Cardiac fibroblast (primary cell): Measurements from ENCODE around the gene EHD3.

Experiments used
- DNase-seq, 2 donors: peaks; one replicate each; pipeline versions ENCODE4 v3.0.0 to v3.0.0-alpha.2; 2010; ENCODE audit warnings: low read depth in 2 of 2
- H3K4me3 ChIP-seq, 2 donors: replicated peaks in 1 of 2; 1 replicate in 1 of 2; 2 replicates in 1 of 2; pipeline ENCODE4 v1.5.1; 2011; ENCODE audit warnings: low read depth in 2 of 2, low read length in 2 of 2, mild to moderate bottlenecking in 2 of 2, moderate library complexity in 1 of 2
- TF ChIP-seq, protein P1 (sequence below): IDR thresholded peaks from one replicate; pipeline ENCODE4 v1.5.1; 2011; ENCODE audit warnings: low read depth, mild to moderate bottlenecking, low read length, inconsistent platforms

Gene EHD3

DNA sequence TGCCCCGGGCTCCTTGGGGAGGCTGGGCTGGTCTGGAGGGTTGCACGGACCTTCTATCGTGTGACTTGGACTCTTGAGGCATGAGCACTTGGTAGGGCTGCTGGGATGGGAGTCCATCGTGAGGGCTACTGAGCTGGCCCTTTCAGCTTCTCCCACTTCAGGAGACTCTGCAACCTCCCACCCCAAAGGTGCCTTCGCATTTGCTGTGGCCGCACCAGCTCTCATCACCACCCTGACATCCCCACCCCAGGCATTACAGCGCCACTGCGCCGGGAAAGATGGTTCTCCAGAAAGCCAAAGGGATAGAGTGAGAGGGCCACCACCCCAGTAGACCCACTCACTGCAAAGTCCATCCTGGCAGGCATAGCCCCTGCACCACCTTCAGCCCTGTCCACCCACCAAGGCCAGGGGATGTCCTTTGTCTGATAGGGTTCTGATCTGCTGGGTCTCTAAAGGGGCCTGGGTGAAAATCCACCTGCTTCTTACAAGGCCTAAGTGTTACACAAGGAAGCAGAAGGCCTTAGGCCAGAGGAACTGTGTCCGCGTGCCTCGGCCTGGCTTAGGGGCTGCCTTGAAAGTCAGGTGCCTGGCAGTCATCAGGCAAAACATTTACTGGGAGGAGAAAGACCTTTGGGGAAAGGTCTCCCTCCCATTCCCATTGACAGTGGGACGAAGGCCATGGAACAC is 5.1 kb downstream of the EHD3 start:
- TF ChIP-seq, protein P1, sequence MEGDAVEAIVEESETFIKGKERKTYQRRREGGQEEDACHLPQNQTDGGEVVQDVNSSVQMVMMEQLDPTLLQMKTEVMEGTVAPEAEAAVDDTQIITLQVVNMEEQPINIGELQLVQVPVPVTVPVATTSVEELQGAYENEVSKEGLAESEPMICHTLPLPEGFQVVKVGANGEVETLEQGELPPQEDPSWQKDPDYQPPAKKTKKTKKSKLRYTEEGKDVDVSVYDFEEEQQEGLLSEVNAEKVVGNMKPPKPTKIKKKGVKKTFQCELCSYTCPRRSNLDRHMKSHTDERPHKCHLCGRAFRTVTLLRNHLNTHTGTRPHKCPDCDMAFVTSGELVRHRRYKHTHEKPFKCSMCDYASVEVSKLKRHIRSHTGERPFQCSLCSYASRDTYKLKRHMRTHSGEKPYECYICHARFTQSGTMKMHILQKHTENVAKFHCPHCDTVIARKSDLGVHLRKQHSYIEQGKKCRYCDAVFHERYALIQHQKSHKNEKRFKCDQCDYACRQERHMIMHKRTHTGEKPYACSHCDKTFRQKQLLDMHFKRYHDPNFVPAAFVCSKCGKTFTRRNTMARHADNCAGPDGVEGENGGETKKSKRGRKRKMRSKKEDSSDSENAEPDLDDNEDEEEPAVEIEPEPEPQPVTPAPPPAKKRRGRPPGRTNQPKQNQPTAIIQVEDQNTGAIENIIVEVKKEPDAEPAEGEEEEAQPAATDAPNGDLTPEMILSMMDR, result no peak
- no peak for DNase-seq
- no peak overlapping the region for H3K4me3 ChIP-seq

DNA sequence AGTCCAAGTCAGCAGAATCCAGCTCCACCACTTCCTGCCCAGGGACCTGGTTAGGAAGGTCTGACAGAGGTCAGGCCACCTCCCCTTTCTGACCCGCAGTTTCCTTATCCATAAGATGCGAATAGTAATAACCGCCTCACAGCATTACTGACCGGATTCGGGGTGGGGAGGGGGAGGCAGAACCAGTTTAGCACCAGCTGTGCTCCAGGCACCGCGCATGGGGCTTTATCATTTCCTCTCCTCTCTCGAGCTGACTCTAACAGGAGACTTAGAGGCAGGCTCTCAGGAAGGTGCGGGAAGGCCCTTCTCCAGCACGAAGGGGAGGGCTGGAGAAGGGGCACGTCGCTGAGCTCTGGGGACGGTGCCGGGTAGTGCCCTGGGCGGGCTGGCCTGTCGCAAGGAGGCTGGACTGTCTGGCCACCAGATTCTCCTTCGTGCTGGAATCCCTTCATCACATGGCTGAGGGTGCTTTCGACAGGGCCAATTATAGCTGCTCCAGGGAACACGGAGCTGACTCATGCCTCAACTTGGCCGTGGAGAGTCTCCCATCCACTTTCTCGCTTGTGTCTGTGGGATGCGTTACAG is 5.7 kb downstream of the EHD3 start:
- peak; percentile 65 to 73 for DNase-seq
- TF ChIP-seq, protein P1, result no peak
- no peak overlapping the region for H3K4me3 ChIP-seq

DNA sequence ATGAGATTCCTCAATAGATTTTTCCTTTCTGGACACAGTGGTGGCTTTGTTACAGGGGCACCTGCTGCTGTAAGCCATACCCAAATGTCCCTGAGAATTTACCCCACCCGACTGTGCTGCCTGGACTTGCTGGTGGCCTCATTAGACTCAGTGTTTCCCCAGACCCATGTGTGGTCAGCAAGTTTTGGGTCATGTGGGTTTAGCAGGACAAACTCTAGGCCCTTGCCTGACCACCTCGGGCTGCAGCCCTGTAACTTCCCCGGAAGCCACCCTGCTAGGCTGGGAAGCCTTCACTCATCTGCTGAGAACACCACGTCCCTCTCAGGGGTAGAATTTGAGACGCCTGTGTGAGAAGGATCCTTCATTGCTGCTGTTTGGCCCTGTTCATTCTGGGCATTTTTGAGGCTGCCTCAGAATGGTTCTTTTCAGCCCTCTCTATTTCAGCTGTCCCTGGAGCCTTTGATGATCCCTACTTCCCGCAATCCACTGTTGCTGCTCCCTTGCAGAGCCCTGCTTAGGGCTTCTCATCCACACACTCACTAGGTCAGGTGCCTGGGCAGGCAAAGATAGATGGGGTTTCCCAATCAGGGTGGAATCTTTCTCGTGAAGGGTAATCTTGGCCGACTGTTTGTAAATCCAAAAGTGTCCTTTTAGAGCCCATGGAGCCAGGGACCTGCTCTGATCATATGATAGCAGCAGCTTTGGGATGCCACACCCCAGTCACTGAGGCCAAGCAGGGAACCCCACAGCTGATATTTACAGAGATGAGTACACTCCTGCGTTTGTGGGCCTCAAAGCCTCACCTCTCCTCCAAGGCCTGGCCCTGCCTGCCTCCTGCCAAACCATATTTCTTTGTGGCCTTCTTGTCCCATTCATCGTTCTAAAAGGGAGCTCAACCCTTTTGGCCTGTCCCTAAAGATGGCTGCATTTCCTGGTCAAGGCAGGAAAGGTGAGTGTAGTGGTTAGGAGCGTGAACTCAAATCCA is 6.7 kb downstream of the EHD3 start:
- no peak overlapping the region for H3K4me3 ChIP-seq
- DNase-seq, result no peak

DNA sequence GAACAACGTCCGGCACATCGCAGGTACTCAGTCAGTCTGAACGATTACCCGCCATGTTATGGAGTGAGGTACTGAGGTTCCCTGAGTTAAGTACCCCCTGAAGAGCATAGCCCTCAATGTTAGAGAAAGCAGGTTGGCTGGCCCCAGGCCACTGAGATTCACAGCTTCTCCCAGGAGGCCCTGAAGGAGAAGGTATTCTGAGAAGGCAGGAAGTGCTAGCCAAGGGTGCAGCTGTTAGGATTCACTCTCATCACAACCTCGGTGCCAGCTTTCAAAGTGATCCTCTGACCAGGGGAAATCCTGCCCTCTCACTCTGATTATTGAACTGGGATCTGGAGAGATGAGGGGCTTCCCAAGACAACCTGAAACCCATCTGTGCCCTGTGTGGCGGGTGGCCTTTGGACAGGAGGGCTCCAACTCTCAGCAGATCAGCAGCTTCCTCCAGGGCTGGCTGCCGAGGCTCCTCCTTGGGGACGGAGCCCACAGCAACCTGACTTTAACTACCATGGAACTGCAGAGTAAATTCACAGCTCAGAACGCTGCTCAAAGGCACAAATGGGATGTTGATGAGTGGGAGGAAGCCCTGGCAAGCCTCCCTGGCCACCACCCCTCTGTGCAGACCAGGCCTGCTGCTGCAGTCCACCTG is 7.8 kb downstream of the EHD3 start:
- no peak for DNase-seq
- TF ChIP-seq, protein P1, result no peak
- H3K4me3 ChIP-seq, result no peak overlapping the region

More for the DNA sequence above, 6.7 kb downstream of the EHD3 start:
- TF ChIP-seq, protein P1, result no peak

DNA sequence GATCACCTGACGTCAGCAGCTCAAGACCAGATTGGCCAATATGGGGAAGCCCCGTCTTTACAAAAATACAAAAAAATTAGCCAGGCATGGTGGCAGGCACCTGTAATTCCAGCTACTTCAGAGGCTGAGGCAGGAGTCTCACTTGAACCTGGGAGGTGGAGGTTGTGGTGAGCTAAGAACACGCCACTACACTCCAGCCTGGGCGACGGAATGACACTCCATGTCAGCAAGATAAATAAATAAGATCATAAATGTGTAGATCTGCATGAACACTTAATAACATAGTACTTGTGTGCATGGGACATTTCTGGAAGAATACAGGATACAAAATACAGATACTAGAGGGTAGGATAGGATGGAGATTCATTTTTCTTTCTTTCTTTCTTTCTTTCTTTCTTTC is 9.1 kb downstream of the EHD3 start:
- TF ChIP-seq, protein P1, result no peak
- no peak for DNase-seq
- no peak overlapping the region for H3K4me3 ChIP-seq

DNA sequence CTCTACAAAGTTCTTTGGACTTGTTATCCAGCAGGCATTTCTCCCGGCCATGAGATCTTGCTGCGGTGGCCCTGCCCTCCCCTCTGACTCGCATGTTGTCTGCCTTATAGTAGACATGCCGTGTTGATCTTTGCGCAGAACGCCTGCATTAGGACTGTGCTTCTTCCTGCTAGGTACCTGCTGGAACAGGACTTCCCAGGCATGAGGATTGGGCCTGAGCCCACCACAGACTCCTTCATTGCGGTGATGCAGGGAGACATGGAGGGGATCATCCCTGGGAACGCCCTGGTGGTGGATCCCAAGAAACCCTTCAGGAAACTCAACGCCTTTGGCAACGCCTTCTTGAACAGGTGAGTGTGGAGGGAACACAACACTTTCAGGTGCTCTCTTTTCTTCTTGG is 10.1 kb downstream of the EHD3 start:
- no peak overlapping the region for H3K4me3 ChIP-seq
- no peak for DNase-seq
- TF ChIP-seq, protein P1, result no peak
